Heart left ventricle (tissue), 16 donors: ENCODE results near the gene FKBP2. TPM values are rescaled to one million over a fixed set of nuclear protein-coding genes. Genes with fewer than 3 reads are reported as not detected.

ENCODE experiments used
- ATAC-seq, 4 donors: fragments of 200-7000 bp; cut with Tn5 transposase; one replicate each; pipeline ENCODE4 v1.9.1; 2020 to 2022; ENCODE audit warnings: moderate library complexity in 4 of 4, mild to moderate bottlenecking in 3 of 4, moderate number of reproducible peaks in 1 of 4
- DNase-seq, 5 donors: peaks; one replicate each; pipeline ENCODE4 v3.0.0-alpha.2; 2020
- H3K27ac ChIP-seq, 12 donors: fragments of 200-600 bp; sonication (generic) in 4 of 12; one replicate each; pipeline versions ENCODE4 v1.5.0 to v1.8.0; 2016 to 2022; ENCODE audit warnings: mild to moderate bottlenecking in 2 of 12
- H3K27me3 ChIP-seq, 9 donors: fragments of 200-600 bp; sonication (generic) in 2 of 9; one replicate each; pipeline versions ENCODE4 v1.5.1 to v1.8.0; 2016 to 2022; ENCODE audit warnings: mild to moderate bottlenecking in 3 of 9
- H3K36me3 ChIP-seq, 9 donors: fragments of 200-600 bp; sonication (generic) in 2 of 9; one replicate each; pipeline versions ENCODE4 v1.5.0 to v1.8.0; 2018 to 2022; ENCODE audit warnings: mild to moderate bottlenecking in 2 of 9
- H3K4me1 ChIP-seq, 12 donors: fragments of 200-600 bp; sonication (generic) in 4 of 12; one replicate each; pipeline versions ENCODE4 v1.5.0 to v1.8.0; 2016 to 2022; ENCODE audit warnings: mild to moderate bottlenecking in 3 of 12
- H3K4me3 ChIP-seq, 12 donors: fragments of 200-600 bp; sonication (generic) in 4 of 12; one replicate each; pipeline versions ENCODE4 v1.5.0 to v1.8.0; 2017 to 2022; ENCODE audit warnings: mild to moderate bottlenecking in 9 of 12, moderate library complexity in 4 of 12
- H3K9me3 ChIP-seq, 12 donors: fragments of 200-600 bp; sonication (generic) in 4 of 12; one replicate each; pipeline versions ENCODE4 v1.5.0 to v1.8.0; 2016 to 2022; ENCODE audit warnings: mild to moderate bottlenecking in 1 of 12
- POLR2A ChIP-seq, 2 donors: fragments of 450-650 bp; IDR thresholded peaks; one replicate each; pipeline ENCODE4 v1.6.1; 2017; ENCODE audit warnings: antibody characterized with exemption in 2 of 2, mild to moderate bottlenecking in 2 of 2, moderate library complexity in 2 of 2
- WGBS, 4 donors: extraction: QIAGEN DNeasy Blood & Tissue Kit in 2 of 4; methylation state at CpG; one replicate each; pipeline versions ENCODE4 v1.1.5 to v1.1.7; 2013 to 2018; 5-methylcytosine and 5-hydroxymethylcytosine counted together
- intact Hi-C, 10 donors: fragments of 100-400 bp; cut with DNase I; formaldehyde crosslinking; loops; one replicate each; pipeline versions ENCODE4 v1.11.1 to v1.14.2; 2022
- polyA plus RNA-seq, 2 donors: library from polyadenylated mRNA; stranded (reverse); fragments of 200-250 nt; gene quantifications; one replicate each; pipeline ENCODE4 v1.2.3, GENCODE V29; 2013
- total RNA-seq, 9 donors: library from RNA; depleted of rRNA in 2 of 9; stranded (reverse); fragments of >200 nt in 2 of 9; fragmentation: NEBNext Ultra II Directional in 3 of 9; extraction: Animal tissue kit (Norgen Biotek cat#: 25700) in 3 of 9; gene quantifications; one replicate each; pipeline versions ENCODE4 v1.1.0 to v1.2.4, GENCODE V29; 2016 to 2023
- TF ChIP-seq, protein P1 (sequence below), 12 donors: fragments of 200-600 bp; sonication (generic) in 4 of 12; IDR thresholded peaks; one replicate each; pipeline versions ENCODE4 v1.5.0 to v1.8.0; 2018 to 2022; ENCODE audit warnings: antibody characterized with exemption in 12 of 12, mild to moderate bottlenecking in 5 of 12
- donor health status: ischemic (EF 13 %, LVEDD 7.1; RV severe dilation, severe dysfunction).
- donor health status: healthy with polysubstance abuse.
- donor health status: DM: no; HTN: yes; CAD: no.
- donor health status: DM: no; HTN: no; CAD: no.
- donor health status: ischemic (EF 25% LVEDD 6.9; RV normal size, moderate dysfunction).
- donor health status: ischemic (EF 25% LVEDD 5.7; RV mildly dilated, moderate dysfunction).
- donor health status: healthy.
- donor health status: DM: yes; HTN: yes; CAD: no.
- donor health status: ischemic (EF 35%, LVEDD 5.7; RV mildly dilated, moderate dysfunction).
- donor health status: nonischemic (EF 11% LVEDD 7.7; RV severe dilation, severe dysfunction).
- donor health status: DM: yes; HTN: yes; CAD: no.
- donor health status: PGD.
- donor health status: ischemic (EF 29% LVEDD 5.4; RV normal size, mild dysfunction).
- donor health status: nonischemic (EF 23%, LVEDD 6.1; RV moderate dilation, normal function).

The FKBP2 gene
- total and polyA plus RNA-seq, 11 donors: 35.0 to 250 (median 52.9) TPM

- 80 to 93% (median 81%) methylated on average over 5 to 8 of the region's 8 CpGs for WGBS, 4 donors
Measured at GRCh38 chr11:64253043-64253442, 12.1 kb downstream of the FKBP2 start.

DNA sequence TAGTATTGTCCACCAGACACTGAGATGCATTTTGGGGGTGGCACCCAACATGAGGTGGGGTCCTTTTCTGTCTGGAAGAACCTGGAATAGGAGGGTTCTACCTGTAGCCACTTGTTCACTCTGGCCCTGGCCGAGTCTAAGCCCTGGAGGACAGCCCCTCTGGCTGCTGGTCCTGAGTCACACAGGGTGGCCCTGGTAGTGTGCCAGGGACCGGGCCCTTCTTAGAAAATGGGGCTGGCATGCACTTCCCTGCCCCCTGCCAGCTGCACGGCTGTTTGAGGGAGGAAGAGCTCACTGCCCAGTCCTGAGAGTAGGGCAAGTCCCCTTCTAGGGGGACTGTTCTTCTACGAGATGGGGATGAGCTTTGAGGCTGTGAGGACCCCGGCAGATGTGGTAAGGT lies 12.6 kb downstream of the FKBP2 start:
- peak overlapping the region in 2 of 12 donors; percentile 9 to 19 for H3K27ac ChIP-seq

More at GRCh38 chr11:64253043-64253442, 12.1 kb downstream of the FKBP2 start:
- H3K27me3 ChIP-seq: no peaks in the 10 kb centered on the region
- H3K36me3 ChIP-seq: peaks cover 0 to 38% (median 28%) of the 10 kb centered on the region in 9 donors
- peaks cover 5 to 42% (median 25%) of the 10 kb centered on the region in 12 donors for H3K4me1 ChIP-seq
- peak overlapping the region in 3 of 12 donors; percentile 19 to 83 (median 79) for H3K27ac ChIP-seq
- DNase-seq: no peak
- intact Hi-C loops: loop anchor here in 2 of 10 donors (5.0 to 10.0 kb wide), 2 partner anchors 49 to 52 kb away; partner anchors contain the start of genes CATSPERZ (in 2 of the 2) and ESRRA (in 1 of the 2)
- H3K4me3 ChIP-seq: peak overlapping the region in 7 of 12 donors; percentile 62 to 100 (median 94)
- TF ChIP-seq, protein P1, sequence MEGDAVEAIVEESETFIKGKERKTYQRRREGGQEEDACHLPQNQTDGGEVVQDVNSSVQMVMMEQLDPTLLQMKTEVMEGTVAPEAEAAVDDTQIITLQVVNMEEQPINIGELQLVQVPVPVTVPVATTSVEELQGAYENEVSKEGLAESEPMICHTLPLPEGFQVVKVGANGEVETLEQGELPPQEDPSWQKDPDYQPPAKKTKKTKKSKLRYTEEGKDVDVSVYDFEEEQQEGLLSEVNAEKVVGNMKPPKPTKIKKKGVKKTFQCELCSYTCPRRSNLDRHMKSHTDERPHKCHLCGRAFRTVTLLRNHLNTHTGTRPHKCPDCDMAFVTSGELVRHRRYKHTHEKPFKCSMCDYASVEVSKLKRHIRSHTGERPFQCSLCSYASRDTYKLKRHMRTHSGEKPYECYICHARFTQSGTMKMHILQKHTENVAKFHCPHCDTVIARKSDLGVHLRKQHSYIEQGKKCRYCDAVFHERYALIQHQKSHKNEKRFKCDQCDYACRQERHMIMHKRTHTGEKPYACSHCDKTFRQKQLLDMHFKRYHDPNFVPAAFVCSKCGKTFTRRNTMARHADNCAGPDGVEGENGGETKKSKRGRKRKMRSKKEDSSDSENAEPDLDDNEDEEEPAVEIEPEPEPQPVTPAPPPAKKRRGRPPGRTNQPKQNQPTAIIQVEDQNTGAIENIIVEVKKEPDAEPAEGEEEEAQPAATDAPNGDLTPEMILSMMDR (IDR thresholded peaks at IDR 0.05): no peak
- no peak for TF ChIP-seq POLR2A (IDR thresholded peaks at IDR 0.05)
- no peak for ATAC-seq
- no peaks in the 10 kb centered on the region for H3K9me3 ChIP-seq

GRCh38 chr11:64254326-64254725 lies 13.4 kb downstream of the FKBP2 start:
- Histone ChIP-seq H3K4me3 (no peak overlapping the region), H3K36me3 (peaks cover 0 to 51% (median 41%) of the 10 kb centered on the region in 9 donors), H3K27me3 (no peaks in the 10 kb centered on the region), H3K27ac (no peak overlapping the region), H3K9me3 (no peaks in the 10 kb centered on the region), H3K4me1 (peaks cover 5 to 41% (median 25%) of the 10 kb centered on the region in 12 donors)
- TF ChIP-seq POLR2A (IDR thresholded peaks at IDR 0.05): no peak
- TF ChIP-seq, protein P1 (IDR thresholded peaks at IDR 0.05): no peak
- no peak for DNase-seq
- intact Hi-C loops: loop anchor here in 2 of 10 donors (5.0 to 10.0 kb wide), 2 partner anchors 48 to 50 kb away; partner anchors contain the start of genes CATSPERZ (in 2 of the 2) and ESRRA (in 1 of the 2)
- WGBS, 4 donors: 87 to 100% (median 93%) methylated on average over 4 to 7 of the region's 7 CpGs
- no peak for ATAC-seq

More for the DNA sequence above, 12.6 kb downstream of the FKBP2 start:
- no peaks in the 10 kb centered on the region for H3K9me3 ChIP-seq
- no peaks in the 10 kb centered on the region for H3K27me3 ChIP-seq
- H3K4me3 ChIP-seq: no peak overlapping the region
- 49 to 57% (median 55%) methylated on average over 4 to 5 of the region's 5 CpGs for WGBS, 4 donors
- intact Hi-C loops: loop anchor here in 2 of 10 donors (5.0 to 10.0 kb wide), 2 partner anchors 49 to 51 kb away; partner anchors contain the start of genes CATSPERZ (in 2 of the 2) and ESRRA (in 1 of the 2)
- TF ChIP-seq, protein P1 (IDR thresholded peaks at IDR 0.05): no peak
- TF ChIP-seq POLR2A (IDR thresholded peaks at IDR 0.05): no peak
- peak in 1 of 4 donors; percentile 26 for ATAC-seq
- no peak for DNase-seq
- peaks cover 5 to 41% (median 25%) of the 10 kb centered on the region in 12 donors for H3K4me1 ChIP-seq
- H3K36me3 ChIP-seq: peaks cover 0 to 42% (median 32%) of the 10 kb centered on the region in 9 donors
